Measurements from ENCODE around the gene MAP3K5.
A peak's percentile ranks its signal among the peaks of the same experiment; 100 is the strongest.

GRCh38 chr6:136761227-136761922 lies 30.9 kb downstream of the MAP3K5 start:
- TF ChIP-seq CTCF (IDR thresholded peaks at IDR 0.05 in 2 of 3, conservative IDR thresholded peaks at IDR 0.05 in 1 of 3; ENCODE audit: insufficient read depth in 2 of 3, low read depth in 1 of 3, low read length in 3 of 3): no peak
- no peak for TF ChIP-seq POLR3G (IDR thresholded peaks at IDR 0.05; ENCODE audit: extremely low read depth, insufficient read length, insufficient replicate concordance)
- no peak for TF ChIP-seq BCLAF1 (IDR thresholded peaks at IDR 0.05; ENCODE audit: borderline replicate concordance in 1 of 2, control insufficient read depth in 1 of 2, low read depth in 2 of 2, low read length in 1 of 2)
- no peak for TF ChIP-seq REST (IDR thresholded peaks at IDR 0.05; ENCODE audit: borderline replicate concordance)
- TF ChIP-seq REST (CRISPR knock-in tag; IDR thresholded peaks at IDR 0.05; ENCODE audit: low read depth): no peak
- TF ChIP-seq CBX2 (IDR thresholded peaks at IDR 0.05; ENCODE audit: insufficient read depth, low read length, poor library complexity, severe bottlenecking): no peak
- TF ChIP-seq YY1 (IDR thresholded peaks at IDR 0.05; ENCODE audit: borderline replicate concordance in 1 of 3, control insufficient read depth in 1 of 3, extremely low read depth in 1 of 3, insufficient read depth in 3 of 3, insufficient read length in 1 of 3, insufficient replicate concordance in 2 of 3, low read depth in 1 of 3, low read length in 2 of 3): no peak
- TF ChIP-seq RFX1 (IDR thresholded peaks at IDR 0.05): peak; percentile 20; the same call in 1 of the 2 replicates
- TF ChIP-seq FOXA1 (IDR thresholded peaks at IDR 0.05; ENCODE audit: borderline replicate concordance): no peak
- no peak for TF ChIP-seq EZH2 (IDR thresholded peaks at IDR 0.05; ENCODE audit: borderline replicate concordance, low read depth, low read length)
- TF ChIP-seq TCF7L2 (IDR thresholded peaks at IDR 0.05; ENCODE audit: low read depth, low read length): no peak
- no peak for TF ChIP-seq ZEB2 (IDR thresholded peaks at IDR 0.05)
- TF ChIP-seq E2F4 (CRISPR knock-in tag; IDR thresholded peaks at IDR 0.05; ENCODE audit: low read depth): no peak
- no peak for TF ChIP-seq ATF2 (CRISPR knock-in tag; IDR thresholded peaks at IDR 0.05)
